ENCODE data around the gene C2CD4B.

- TF ChIP-seq CTCF (IDR thresholded peaks at IDR 0.05) (no peak), EZH2phosphoT487 (IDR thresholded peaks at IDR 0.05) (no peak)
These were observed 23.9 kb downstream of the C2CD4B start for GRCh38 chr15:62141200-62141599.

All from neural progenitor cell (in vitro differentiated cells).